Erythroblast (primary cell): ENCODE measurements around the gene SPINDOC.

Experiments
- GATA1 ChIP-seq: IDR thresholded peaks from 2 replicates; pipeline ENCODE4 v1.6.1; 2011; ENCODE audit warnings: low read depth, mild to moderate bottlenecking, control low read depth, low read length, moderate library complexity
- POLR2A ChIP-seq: IDR thresholded peaks from 2 replicates; pipeline ENCODE4 v1.6.1; 2011; ENCODE audit warnings: mild to moderate bottlenecking, low read length

DNA sequence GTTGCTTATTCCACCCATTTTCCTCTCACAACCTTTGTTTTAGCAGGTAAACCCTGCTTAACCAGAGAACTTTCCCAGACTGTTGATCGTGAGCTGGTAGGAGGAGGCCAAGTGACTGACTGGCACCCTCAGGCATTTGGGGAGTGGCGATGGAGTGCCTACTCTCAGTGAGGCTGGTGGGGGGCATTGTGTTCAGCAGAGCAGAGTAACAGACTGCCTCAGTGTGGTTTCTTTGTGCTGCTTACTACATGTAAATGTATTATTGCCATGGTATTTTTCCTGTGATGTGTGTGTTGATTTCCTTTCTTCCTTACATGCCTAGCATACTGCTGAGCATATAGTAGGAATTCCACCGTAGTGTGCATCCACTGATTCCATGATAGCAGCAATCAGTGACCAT, 28.3 kb downstream of the SPINDOC start:
- no peak for TF ChIP-seq POLR2A
- TF ChIP-seq GATA1: no peak
